OCI-LY7 (cell line): ENCODE results near the gene PRLH.

Experiments
- EZH2phosphoT487 ChIP-seq: fragments of 200-600 bp; sonication (generic); IDR thresholded peaks from 2 replicates; pipeline ENCODE4 v1.6.1; 2018; ENCODE audit warnings: low read depth, borderline replicate concordance, mild to moderate bottlenecking, mixed run types, antibody characterized with exemption, low read length, moderate library complexity, mixed read lengths
- TF ChIP-seq, protein P1 (sequence below): fragments of 200-600 bp; sonication (generic); conservative IDR thresholded peaks from 2 replicates; pipeline ENCODE4 v1.5.1; 2014; ENCODE audit warnings: mild to moderate bottlenecking, antibody characterized with exemption, low read length, moderate library complexity, mixed read lengths

DNA sequence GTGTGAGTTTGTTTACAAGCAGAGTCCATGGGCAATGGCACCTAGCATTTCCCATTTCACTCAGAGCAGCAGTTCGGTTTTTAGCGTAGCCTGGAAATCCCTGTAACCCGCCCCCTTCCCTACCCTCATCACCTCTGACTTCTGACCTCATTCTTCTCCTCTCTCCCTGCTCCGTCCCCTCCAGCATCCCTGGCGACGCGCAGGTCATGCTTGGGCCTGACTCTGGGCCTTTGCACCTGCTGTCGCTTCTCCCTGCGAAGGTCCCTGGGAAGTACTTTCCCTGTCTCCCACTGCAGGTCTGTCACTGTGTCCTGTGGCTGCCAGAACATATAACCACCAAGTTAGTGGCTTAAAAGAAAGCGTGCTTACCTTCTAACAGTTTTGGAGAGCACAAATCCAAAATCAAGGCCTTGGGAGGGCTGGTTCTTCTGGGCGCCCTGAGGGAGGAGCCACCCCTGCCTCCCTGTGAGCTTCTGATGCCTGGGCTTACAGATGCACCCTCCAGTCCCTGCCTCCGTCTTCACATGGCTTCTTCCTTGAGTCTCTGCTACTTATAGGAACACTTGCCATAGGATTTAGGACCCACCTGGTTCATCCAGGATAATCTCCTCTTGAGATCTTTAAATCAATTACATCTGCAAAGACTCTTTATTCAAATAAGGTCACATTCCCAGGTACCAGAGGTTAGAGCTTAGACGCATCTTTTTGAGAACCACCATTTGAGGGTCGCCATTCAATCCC lies 32.3 kb downstream of the PRLH start:
- TF ChIP-seq, protein P1, sequence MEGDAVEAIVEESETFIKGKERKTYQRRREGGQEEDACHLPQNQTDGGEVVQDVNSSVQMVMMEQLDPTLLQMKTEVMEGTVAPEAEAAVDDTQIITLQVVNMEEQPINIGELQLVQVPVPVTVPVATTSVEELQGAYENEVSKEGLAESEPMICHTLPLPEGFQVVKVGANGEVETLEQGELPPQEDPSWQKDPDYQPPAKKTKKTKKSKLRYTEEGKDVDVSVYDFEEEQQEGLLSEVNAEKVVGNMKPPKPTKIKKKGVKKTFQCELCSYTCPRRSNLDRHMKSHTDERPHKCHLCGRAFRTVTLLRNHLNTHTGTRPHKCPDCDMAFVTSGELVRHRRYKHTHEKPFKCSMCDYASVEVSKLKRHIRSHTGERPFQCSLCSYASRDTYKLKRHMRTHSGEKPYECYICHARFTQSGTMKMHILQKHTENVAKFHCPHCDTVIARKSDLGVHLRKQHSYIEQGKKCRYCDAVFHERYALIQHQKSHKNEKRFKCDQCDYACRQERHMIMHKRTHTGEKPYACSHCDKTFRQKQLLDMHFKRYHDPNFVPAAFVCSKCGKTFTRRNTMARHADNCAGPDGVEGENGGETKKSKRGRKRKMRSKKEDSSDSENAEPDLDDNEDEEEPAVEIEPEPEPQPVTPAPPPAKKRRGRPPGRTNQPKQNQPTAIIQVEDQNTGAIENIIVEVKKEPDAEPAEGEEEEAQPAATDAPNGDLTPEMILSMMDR, result no peak
- no peak for TF ChIP-seq EZH2phosphoT487
